22Rv1 (cell line): ENCODE measurements around the gene CDK2AP2.

Experiments
- ZFX ChIP-seq: fragments of 450-650 bp; IDR thresholded peaks from 2 replicates; pipeline ENCODE4 v1.6.1; 2017; ENCODE audit warnings: antibody characterized with exemption, borderline replicate concordance
- TF ChIP-seq, protein P1 (sequence below): fragments of 450-650 bp; IDR thresholded peaks from 2 replicates; pipeline ENCODE4 v1.5.1; 2017; ENCODE audit warnings: mild to moderate bottlenecking

DNA sequence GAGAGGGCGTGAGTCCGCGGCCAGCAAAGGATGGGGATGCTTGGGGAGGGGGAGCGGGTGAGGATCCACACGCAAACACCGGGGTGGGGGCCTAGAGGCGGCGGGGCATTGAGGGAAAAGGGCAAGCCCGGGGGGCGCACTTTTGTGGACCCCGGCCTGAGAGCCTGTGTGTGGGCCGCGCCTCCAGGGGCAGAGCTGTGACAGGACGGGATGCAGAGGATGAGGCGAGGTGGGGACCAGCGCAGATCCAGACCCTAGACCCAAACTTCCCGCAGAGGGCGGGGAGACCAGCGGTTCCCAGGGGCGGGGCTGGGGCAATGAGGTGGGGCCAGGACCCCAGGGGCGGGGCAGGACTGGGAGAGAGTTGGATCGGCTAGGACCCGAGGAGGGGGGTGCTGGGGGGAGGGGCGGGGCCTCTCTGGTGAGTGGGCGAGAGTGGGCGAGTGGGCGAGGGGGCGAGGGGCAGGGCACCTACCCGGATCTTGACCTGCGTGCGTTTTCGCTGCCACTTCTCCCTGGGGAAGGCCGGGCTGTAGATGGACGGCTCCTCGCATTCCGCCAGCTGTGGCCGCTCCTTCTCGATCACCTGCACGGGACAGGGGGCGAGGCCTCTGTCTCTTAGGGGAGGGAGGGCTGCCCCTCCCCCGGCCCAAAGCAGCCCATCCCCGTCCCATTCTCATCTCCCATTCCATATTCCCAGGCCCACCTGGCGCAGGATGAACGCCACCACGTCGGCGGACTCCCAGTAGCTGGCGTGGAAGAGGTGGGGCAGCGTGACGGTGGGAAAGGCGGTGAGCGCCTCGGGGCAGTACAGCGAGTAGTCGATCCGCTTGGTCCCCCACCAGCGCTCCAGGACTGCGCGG is 13.4 kb downstream of the CDK2AP2 start:
- TF ChIP-seq ZFX, result no peak
- TF ChIP-seq, protein P1, sequence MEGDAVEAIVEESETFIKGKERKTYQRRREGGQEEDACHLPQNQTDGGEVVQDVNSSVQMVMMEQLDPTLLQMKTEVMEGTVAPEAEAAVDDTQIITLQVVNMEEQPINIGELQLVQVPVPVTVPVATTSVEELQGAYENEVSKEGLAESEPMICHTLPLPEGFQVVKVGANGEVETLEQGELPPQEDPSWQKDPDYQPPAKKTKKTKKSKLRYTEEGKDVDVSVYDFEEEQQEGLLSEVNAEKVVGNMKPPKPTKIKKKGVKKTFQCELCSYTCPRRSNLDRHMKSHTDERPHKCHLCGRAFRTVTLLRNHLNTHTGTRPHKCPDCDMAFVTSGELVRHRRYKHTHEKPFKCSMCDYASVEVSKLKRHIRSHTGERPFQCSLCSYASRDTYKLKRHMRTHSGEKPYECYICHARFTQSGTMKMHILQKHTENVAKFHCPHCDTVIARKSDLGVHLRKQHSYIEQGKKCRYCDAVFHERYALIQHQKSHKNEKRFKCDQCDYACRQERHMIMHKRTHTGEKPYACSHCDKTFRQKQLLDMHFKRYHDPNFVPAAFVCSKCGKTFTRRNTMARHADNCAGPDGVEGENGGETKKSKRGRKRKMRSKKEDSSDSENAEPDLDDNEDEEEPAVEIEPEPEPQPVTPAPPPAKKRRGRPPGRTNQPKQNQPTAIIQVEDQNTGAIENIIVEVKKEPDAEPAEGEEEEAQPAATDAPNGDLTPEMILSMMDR, result no peak
